ENCODE results near the gene IGF1R. TPM values are rescaled to one million over a fixed set of nuclear protein-coding genes. Genes with fewer than 3 reads are reported as not detected.

The IGF1R gene
- total RNA-seq, 1 experiment from 2014 or later: 3.8 TPM

- Histone ChIP-seq H3K4me1 (ENCODE audit: insufficient read depth, low read length) (peaks cover 75% of the 10 kb centered on the region), H3K4me2 (ENCODE audit: low read length) (peak overlapping the region; percentile 100), H3K9me2 (replicated peaks; ENCODE audit: low read length) (no peaks in the 10 kb centered on the region), H3K9ac (ENCODE audit: low read length) (peak overlapping the region; percentile 68; the same call in 1 of the 2 replicates), H3K4me3 (ENCODE audit: low read length) (peak overlapping the region; percentile 84; the same call in 1 of the 2 replicates), H3K9me3 (ENCODE audit: low read length) (no peaks in the 10 kb centered on the region), H3K79me2 (ENCODE audit: low read length) (peaks cover 17% of the 10 kb centered on the region; the same call in 1 of the 2 replicates), H4K20me1 (ENCODE audit: low read length) (no peaks in the 10 kb centered on the region), H2AFZ (ENCODE audit: low read length) (peak overlapping the region; percentile 89), H3K36me3 (ENCODE audit: low read depth, low read length) (no peaks in the 10 kb centered on the region), H3K27me3 (ENCODE audit: low read length) (no peaks in the 10 kb centered on the region), H3K27ac (ENCODE audit: low read length) (peak overlapping the region; percentile 38), H3F3A (ENCODE audit: low read length, unreplicated experiment) (peaks cover 9% of the 10 kb centered on the region)
- peak; percentile 33 for DNase-seq
- BruUV-seq (replicated peaks): no TSS peak
- intact Hi-C loops (cut with micrococcal nuclease): loop anchor here (1.0 kb wide), 1 partner anchor 206 kb away; the partner anchor contains the start of gene IGF1R
- TF ChIP-seq EZH2 (IDR thresholded peaks at IDR 0.05; ENCODE audit: low read length, unreplicated experiment): no peak
- TF ChIP-seq EZH2phosphoT487 (IDR thresholded peaks at IDR 0.05; ENCODE audit: borderline replicate concordance, low read length): no peak
- no peak for ATAC-seq
- CTCF ChIA-PET: interaction anchor here (0.7 kb wide), 1 partner anchor 67 kb away, joined by 3 read pairs; no protein-coding TSS in a partner anchor
- POLR2A ChIA-PET (ENCODE audit: unreplicated experiment): interaction anchor here (0.6 kb wide), 2 partner anchors 61 to 205 kb away, joined by 3 to 7 read pairs; no protein-coding TSS in a partner anchor
Measured at GRCh38 chr15:98853617-98854420, 205.5 kb downstream of the IGF1R start.

- Histone ChIP-seq H3K4me3 (ENCODE audit: low read length) (no peak overlapping the region), H3K9ac (ENCODE audit: low read length) (no peak overlapping the region), H3K27me3 (ENCODE audit: low read length) (no peaks in the 10 kb centered on the region), H3K4me1 (ENCODE audit: insufficient read depth, low read length) (peaks cover 78% of the 10 kb centered on the region), H3K4me2 (ENCODE audit: low read length) (0 out of 2 replicates have a peak overlapping the region, but pooled peaks have one; percentile 100), H3K36me3 (ENCODE audit: low read depth, low read length) (no peaks in the 10 kb centered on the region), H3F3A (ENCODE audit: low read length, unreplicated experiment) (peaks cover 9% of the 10 kb centered on the region), H2AFZ (ENCODE audit: low read length) (no peak overlapping the region), H3K27ac (ENCODE audit: low read length) (peak overlapping the region; percentile 38), H3K79me2 (ENCODE audit: low read length) (peaks cover 17% of the 10 kb centered on the region; the same call in 1 of the 2 replicates), H3K9me2 (replicated peaks; ENCODE audit: low read length) (no peaks in the 10 kb centered on the region), H4K20me1 (ENCODE audit: low read length) (no peaks in the 10 kb centered on the region), H3K9me3 (ENCODE audit: low read length) (no peaks in the 10 kb centered on the region)
- no TSS peak for BruUV-seq (replicated peaks)
- TF ChIP-seq EZH2phosphoT487 (IDR thresholded peaks at IDR 0.05; ENCODE audit: borderline replicate concordance, low read length) (no peak), CTCF (conservative IDR thresholded peaks at IDR 0.05; ENCODE audit: low read depth, low read length) (no peak), EZH2 (IDR thresholded peaks at IDR 0.05; ENCODE audit: low read length, unreplicated experiment) (no peak)
- no peak for DNase-seq
- CTCF ChIA-PET: interaction anchor here (0.7 kb wide), 1 partner anchor 66 kb away, joined by 3 read pairs; no protein-coding TSS in a partner anchor
- no peak for ATAC-seq
- intact Hi-C loops (cut with micrococcal nuclease): no loop called here
- POLR2A ChIA-PET (ENCODE audit: unreplicated experiment): no interaction called here
Measured at GRCh38 chr15:98854496-98854895, 206.2 kb downstream of the IGF1R start.

GRCh38 chr15:98855067-98855814 lies 206.9 kb downstream of the IGF1R start:
- TF ChIP-seq EZH2 (IDR thresholded peaks at IDR 0.05; ENCODE audit: low read length, unreplicated experiment) (no peak), EZH2phosphoT487 (IDR thresholded peaks at IDR 0.05; ENCODE audit: borderline replicate concordance, low read length) (no peak), CTCF (conservative IDR thresholded peaks at IDR 0.05; ENCODE audit: low read depth, low read length) (peak; percentile 44)
- ATAC-seq: no peak; the same call in 1 of the 2 replicates
- Histone ChIP-seq H3K4me1 (ENCODE audit: insufficient read depth, low read length) (peaks cover 82% of the 10 kb centered on the region), H2AFZ (ENCODE audit: low read length) (no peak overlapping the region), H3K9me2 (replicated peaks; ENCODE audit: low read length) (no peaks in the 10 kb centered on the region), H3F3A (ENCODE audit: low read length, unreplicated experiment) (peaks cover 9% of the 10 kb centered on the region), H3K4me2 (ENCODE audit: low read length) (peak overlapping the region; percentile 64; the same call in 1 of the 2 replicates), H3K27me3 (ENCODE audit: low read length) (no peaks in the 10 kb centered on the region), H3K9ac (ENCODE audit: low read length) (no peak overlapping the region; the same call in 1 of the 2 replicates), H3K27ac (ENCODE audit: low read length) (peak overlapping the region; percentile 60), H3K36me3 (ENCODE audit: low read depth, low read length) (no peaks in the 10 kb centered on the region), H3K4me3 (ENCODE audit: low read length) (no peak overlapping the region), H3K9me3 (ENCODE audit: low read length) (no peaks in the 10 kb centered on the region), H3K79me2 (ENCODE audit: low read length) (peaks cover 17% of the 10 kb centered on the region; the same call in 1 of the 2 replicates), H4K20me1 (ENCODE audit: low read length) (no peaks in the 10 kb centered on the region)
- CTCF ChIA-PET: interaction anchor here (1.4 to 2.2 kb wide), 2 partner anchors 18 to 26 kb away, joined by 6 to 15 read pairs; no protein-coding TSS in a partner anchor
- DNase-seq: peak; percentile 52
- intact Hi-C loops (cut with micrococcal nuclease): loop anchor here (1.0 kb wide), 2 partner anchors 49 to 221 kb away; no protein-coding TSS in a partner anchor
- POLR2A ChIA-PET (ENCODE audit: unreplicated experiment): no interaction called here
- BruUV-seq (replicated peaks): no TSS peak
